Measurements from ENCODE around the gene SLC35F4. TPM values are rescaled to one million over a fixed set of nuclear protein-coding genes. Genes with fewer than 3 reads are reported as not detected.

SLC35F4 gene
- total and polyA plus RNA-seq, 2 donors from 2014 or later: 0.30 TPM; not detected in 1

GRCh38 chr14:57686304-57686703, 179.6 kb downstream of the SLC35F4 start:
- Histone ChIP-seq H3K27me3 (ENCODE audit: control insufficient read depth, insufficient read depth, low read length) (no peaks in the 10 kb centered on the region), H3K9me3 (ENCODE audit: control insufficient read depth in 2 of 3, insufficient read depth in 1 of 3, low read length in 3 of 3) (no peaks in the 10 kb centered on the region), H3K27ac (ENCODE audit: low read depth in 2 of 2, low read length in 2 of 2) (no peak overlapping the region), H3K9ac (ENCODE audit: low read length in 3 of 3) (no peak overlapping the region), H3K4me3 (ENCODE audit: low read length in 3 of 3) (no peak overlapping the region), H3K36me3 (ENCODE audit: control insufficient read depth in 2 of 3, insufficient read depth in 3 of 3, low read length in 3 of 3) (no peaks in the 10 kb centered on the region), H3K4me1 (ENCODE audit: control insufficient read depth in 2 of 3, insufficient read depth in 2 of 3, low read depth in 1 of 3, low read length in 3 of 3) (no peaks in the 10 kb centered on the region)
- intact Hi-C loops (cut with DNase I): no loop called here
- TF ChIP-seq CTCF (IDR thresholded peaks at IDR 0.05; ENCODE audit: borderline replicate concordance, extremely low read depth, insufficient read depth): no peak
- no peak for FAIRE-seq
- DNase-seq: peak in 1 of 5 donors; percentile 2

GRCh38 chr14:57671021-57671420, 194.9 kb downstream of the SLC35F4 start:
- no peak for TF ChIP-seq CTCF (IDR thresholded peaks at IDR 0.05; ENCODE audit: borderline replicate concordance, extremely low read depth, insufficient read depth)
- Histone ChIP-seq H3K27me3 (ENCODE audit: control insufficient read depth, insufficient read depth, low read length) (no peaks in the 10 kb centered on the region), H3K9me3 (ENCODE audit: control insufficient read depth in 2 of 3, insufficient read depth in 1 of 3, low read length in 3 of 3) (no peaks in the 10 kb centered on the region), H3K27ac (ENCODE audit: low read depth in 2 of 2, low read length in 2 of 2) (no peak overlapping the region), H3K36me3 (ENCODE audit: control insufficient read depth in 2 of 3, insufficient read depth in 3 of 3, low read length in 3 of 3) (no peaks in the 10 kb centered on the region), H3K4me1 (ENCODE audit: control insufficient read depth in 2 of 3, insufficient read depth in 2 of 3, low read depth in 1 of 3, low read length in 3 of 3) (no peaks in the 10 kb centered on the region), H3K9ac (ENCODE audit: low read length in 3 of 3) (no peak overlapping the region), H3K4me3 (ENCODE audit: low read length in 3 of 3) (no peak overlapping the region)
- DNase-seq (peak in 1 of 5 donors; percentile 32), FAIRE-seq (no peak)
- intact Hi-C loops (cut with DNase I): no loop called here

- no peak for TF ChIP-seq CTCF (IDR thresholded peaks at IDR 0.05; ENCODE audit: borderline replicate concordance, extremely low read depth, insufficient read depth)
- DNase-seq: no peak
- Histone ChIP-seq H3K4me3 (ENCODE audit: low read length in 3 of 3) (no peak overlapping the region), H3K27me3 (ENCODE audit: control insufficient read depth, insufficient read depth, low read length) (no peaks in the 10 kb centered on the region), H3K4me1 (ENCODE audit: control insufficient read depth in 2 of 3, insufficient read depth in 2 of 3, low read depth in 1 of 3, low read length in 3 of 3) (no peaks in the 10 kb centered on the region), H3K27ac (ENCODE audit: low read depth in 2 of 2, low read length in 2 of 2) (no peak overlapping the region), H3K36me3 (ENCODE audit: control insufficient read depth in 2 of 3, insufficient read depth in 3 of 3, low read length in 3 of 3) (no peaks in the 10 kb centered on the region), H3K9ac (ENCODE audit: low read length in 3 of 3) (no peak overlapping the region), H3K9me3 (ENCODE audit: control insufficient read depth in 2 of 3, insufficient read depth in 1 of 3, low read length in 3 of 3) (no peaks in the 10 kb centered on the region)
- FAIRE-seq: no peak
- intact Hi-C loops (cut with DNase I): no loop called here
These were observed 205.7 kb downstream of the SLC35F4 start for GRCh38 chr14:57660208-57660607.

GRCh38 chr14:57659052-57659451, 206.8 kb downstream of the SLC35F4 start:
- H3K36me3 ChIP-seq (ENCODE audit: control insufficient read depth in 2 of 3, insufficient read depth in 3 of 3, low read length in 3 of 3): no peaks in the 10 kb centered on the region
- H3K27me3 ChIP-seq (ENCODE audit: control insufficient read depth, insufficient read depth, low read length): no peaks in the 10 kb centered on the region
- H3K27ac ChIP-seq (ENCODE audit: low read depth in 2 of 2, low read length in 2 of 2): no peak overlapping the region
- H3K4me1 ChIP-seq (ENCODE audit: control insufficient read depth in 2 of 3, insufficient read depth in 2 of 3, low read depth in 1 of 3, low read length in 3 of 3): no peaks in the 10 kb centered on the region
- no peak for DNase-seq
- no peak overlapping the region for H3K9ac ChIP-seq (ENCODE audit: low read length in 3 of 3)
- H3K4me3 ChIP-seq (ENCODE audit: low read length in 3 of 3): no peak overlapping the region
- no peaks in the 10 kb centered on the region for H3K9me3 ChIP-seq (ENCODE audit: control insufficient read depth in 2 of 3, insufficient read depth in 1 of 3, low read length in 3 of 3)
- no peak for TF ChIP-seq CTCF (IDR thresholded peaks at IDR 0.05; ENCODE audit: borderline replicate concordance, extremely low read depth, insufficient read depth)
- intact Hi-C loops (cut with DNase I): no loop called here
- FAIRE-seq: no peak

Data from kidney (tissue), 14 donors.